ENCODE data around the gene MZF1.

DNA sequence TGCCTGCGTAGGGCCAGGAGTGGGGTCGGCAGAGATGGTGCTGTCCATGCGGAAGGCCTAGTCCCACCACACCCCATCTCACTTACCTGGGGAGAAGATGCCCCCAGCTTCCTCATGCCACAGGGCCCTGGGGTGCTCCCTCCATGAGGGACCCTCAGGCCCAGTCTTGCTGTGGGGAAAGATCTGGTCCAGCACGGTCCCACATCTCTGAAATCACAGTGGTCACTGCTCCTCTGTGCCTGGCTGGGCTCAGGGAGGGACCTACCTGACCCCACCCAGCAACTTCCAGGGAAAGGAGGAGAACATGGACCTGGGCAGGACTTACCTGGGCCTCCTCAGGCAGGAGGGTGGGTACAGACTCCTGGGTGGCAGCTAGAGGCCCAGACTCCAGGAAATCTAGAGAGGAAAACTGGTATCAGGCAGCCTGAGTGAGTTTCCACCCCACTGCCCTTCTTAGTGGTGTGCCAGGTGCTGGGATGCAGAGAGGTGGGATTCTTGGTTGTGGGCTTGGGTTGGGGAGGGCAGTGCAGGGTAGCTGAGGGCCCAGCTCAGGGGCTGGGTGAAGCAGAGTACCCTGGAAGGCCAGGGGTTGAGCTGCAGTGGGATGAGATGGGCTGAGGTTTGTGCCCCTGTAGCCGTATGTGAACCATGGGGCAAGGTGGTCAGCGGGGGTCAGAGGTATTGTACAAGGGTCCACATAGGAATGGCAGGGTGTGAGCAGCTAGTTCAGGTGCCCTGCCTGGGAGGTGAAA, 3.8 kb downstream of the MZF1 start:
- TF ChIP-seq GATA3 (IDR thresholded peaks at IDR 0.05; ENCODE audit: low read depth, low read length) (no peak), GATA2 (IDR thresholded peaks at IDR 0.05; ENCODE audit: low read depth, low read length) (no peak)
